HepG2 (cell line): ENCODE results near the gene ULK3. TPM values are rescaled to one million over a fixed set of nuclear protein-coding genes. Genes with fewer than 3 reads are reported as not detected.

Experiments
- ELF4 ChIP-seq: sonication (generic); formaldehyde crosslinking; IDR thresholded peaks from 2 replicates; pipeline ENCODE4 v1.5.0; 2020; ENCODE audit warnings: missing genetic modification reagents, mild to moderate bottlenecking, moderate library complexity, borderline replicate concordance
- MEIS1 ChIP-seq: sonication (generic); formaldehyde crosslinking; IDR thresholded peaks from 2 replicates; pipeline ENCODE4 v1.9.0; 2021; ENCODE audit warnings: mild to moderate bottlenecking, missing genetic modification reagents, moderate library complexity, borderline replicate concordance
- NKX3-1 ChIP-seq: sonication (generic); formaldehyde crosslinking; IDR thresholded peaks from 2 replicates; pipeline ENCODE4 v1.5.0; 2020; ENCODE audit warnings: missing genetic modification reagents
- SMYD3 ChIP-seq: sonication (generic); formaldehyde crosslinking; IDR thresholded peaks from 2 replicates; pipeline ENCODE4 v1.8.1; 2023; ENCODE audit warnings: mild to moderate bottlenecking, missing genetic modification reagents
- TBP ChIP-seq: sonication (generic); formaldehyde crosslinking; IDR thresholded peaks from 2 replicates; pipeline ENCODE4 v1.5.0; 2020; ENCODE audit warnings: missing genetic modification reagents
- TBX3 ChIP-seq: fragments of 450-650 bp; IDR thresholded peaks from 2 replicates; pipeline ENCODE4 v1.6.1; 2017; ENCODE audit warnings: antibody characterized with exemption, mild to moderate bottlenecking, inconsistent platforms, borderline replicate concordance
- ZBTB43 ChIP-seq: sonication (generic); formaldehyde crosslinking; conservative IDR thresholded peaks from 2 replicates; pipeline ENCODE4 v1.4.0; 2020; ENCODE audit warnings: missing genetic modification reagents
- ZFP82 ChIP-seq: sonication (generic); formaldehyde crosslinking; IDR thresholded peaks from 2 replicates; pipeline ENCODE4 v1.5.1; 2020; ENCODE audit warnings: mild to moderate bottlenecking, missing genetic modification reagents, borderline replicate concordance
- ZNF263 ChIP-seq: sonication (generic); formaldehyde crosslinking; IDR thresholded peaks from 2 replicates; pipeline ENCODE4 v1.4.0; 2020; ENCODE audit warnings: missing genetic modification reagents
- ZNF572 ChIP-seq: sonication (generic); formaldehyde crosslinking; IDR thresholded peaks from 2 replicates; pipeline ENCODE4 v1.5.1; 2020; ENCODE audit warnings: mild to moderate bottlenecking, missing genetic modification reagents
- ZNF678 ChIP-seq: sonication (generic); formaldehyde crosslinking; IDR thresholded peaks from 2 replicates; pipeline ENCODE4 v1.4.0; 2020; ENCODE audit warnings: mild to moderate bottlenecking, missing genetic modification reagents
- ZNF816 ChIP-seq: sonication (generic); formaldehyde crosslinking; IDR thresholded peaks from 2 replicates; pipeline ENCODE4 v1.8.0; 2022; ENCODE audit warnings: missing genetic modification reagents, mild to moderate bottlenecking, borderline replicate concordance
- ZNF879 ChIP-seq: sonication (generic); formaldehyde crosslinking; IDR thresholded peaks from 2 replicates; pipeline ENCODE4 v1.8.1; 2023; ENCODE audit warnings: missing genetic modification reagents
- polyA plus RNA-seq, 8 experiments: library from polyadenylated mRNA; depleted of rRNA in 3 of 8; stranded (reverse) in 7 of 8; unstranded in 1 of 8; fragments of >200 nt; fragmentation: Illumina TruSeq in 4 of 8; extraction: Trizol in 4 of 8; gene quantifications; 2 replicates each; pipeline versions ENCODE4 v1.2.1 to v1.2.3, GENCODE V29; 2011 to 2016; ENCODE audit warnings: low read depth in 4 of 8, missing spikeins in 1 of 8, mixed read lengths in 1 of 8; ENCODE audit not compliant: insufficient read depth in 1 of 8
- total RNA-seq, 5 experiments: library from RNA; depleted of rRNA; stranded (reverse); fragments of >200 nt; fragmentation: Illumina TruSeq; extraction: Trizol; gene quantifications; 2 replicates each; pipeline ENCODE4 v1.2.3, GENCODE V29; 2016; ENCODE audit warnings: low read depth in 1 of 5
- TF ChIP-seq, protein P1 (sequence below): sonication (generic); formaldehyde crosslinking; IDR thresholded peaks from 2 replicates; pipeline ENCODE4 v1.5.1; 2020; ENCODE audit warnings: mild to moderate bottlenecking, missing genetic modification reagents, borderline replicate concordance
- TF ChIP-seq, protein P2 (sequence below): sonication (generic); formaldehyde crosslinking; IDR thresholded peaks from 2 replicates; pipeline ENCODE4 v1.5.1; 2020; ENCODE audit warnings: mild to moderate bottlenecking, missing genetic modification reagents, moderate library complexity
- TF ChIP-seq, protein P3 (sequence below): sonication (generic); formaldehyde crosslinking; IDR thresholded peaks from 2 replicates; pipeline ENCODE4 v1.4.0; 2020; ENCODE audit warnings: missing genetic modification reagents

Gene ULK3
- total and polyA plus RNA-seq, 2 of the 13 experiments (the other 11 are each of a cell fraction or from before 2014, with no cell fraction given) = 15.2 to 23.7 TPM

DNA sequence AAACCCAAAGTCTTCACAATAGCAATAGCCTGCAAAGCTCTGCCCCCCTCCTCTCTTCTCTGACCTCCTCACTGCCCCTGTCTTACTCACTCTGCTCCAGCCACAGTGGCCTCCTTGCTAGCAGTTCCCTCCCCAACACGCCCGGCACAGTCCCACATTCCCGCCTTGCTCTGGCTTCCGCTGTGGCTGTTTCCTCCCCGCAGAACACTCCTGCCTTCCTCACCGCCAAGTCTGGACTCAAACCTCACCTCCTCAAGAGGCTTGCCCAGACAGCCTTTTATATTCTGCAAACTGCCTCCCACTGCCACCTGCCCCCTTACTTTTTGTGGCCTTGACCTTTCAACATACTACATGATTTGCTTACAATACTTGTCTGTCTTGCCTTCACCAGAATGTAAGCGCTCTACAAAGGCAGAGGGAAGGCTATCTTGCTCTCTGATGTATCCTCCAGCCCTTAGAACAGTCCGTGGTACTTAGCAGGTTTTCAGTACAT lies 46.5 kb upstream of the ULK3 start (continued):
- peak; percentile 5; the same call in 1 of the 2 replicates for TF ChIP-seq NKX3-1 (CRISPR knock-in tag)
- TF ChIP-seq TBP (CRISPR knock-in tag) = no peak
- TF ChIP-seq ZBTB43 (CRISPR knock-in tag) = peak; percentile 6; the same call in 1 of the 2 replicates
- TF ChIP-seq, protein P1, sequence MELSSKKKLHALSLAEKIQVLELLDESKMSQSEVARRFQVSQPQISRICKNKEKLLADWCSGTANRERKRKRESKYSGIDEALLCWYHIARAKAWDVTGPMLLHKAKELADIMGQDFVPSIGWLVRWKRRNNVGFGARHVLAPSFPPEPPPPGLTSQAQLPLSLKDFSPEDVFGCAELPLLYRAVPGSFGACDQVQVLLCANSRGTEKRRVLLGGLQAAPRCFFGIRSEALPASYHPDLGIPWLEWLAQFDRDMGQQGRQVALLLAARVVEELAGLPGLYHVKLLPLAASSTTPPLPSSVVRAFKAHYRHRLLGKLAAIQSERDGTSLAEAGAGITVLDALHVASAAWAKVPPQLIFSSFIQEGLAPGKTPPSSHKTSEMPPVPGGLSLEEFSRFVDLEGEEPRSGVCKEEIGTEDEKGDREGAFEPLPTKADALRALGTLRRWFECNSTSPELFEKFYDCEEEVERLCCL = 0 out of 2 replicates have a peak, but pooled peaks have one; percentile 20
- TF ChIP-seq ZNF263 = no peak; the same call in 1 of the 2 replicates
- peak; percentile 90 for TF ChIP-seq ZNF816
- no peak for TF ChIP-seq MEIS1 (CRISPR knock-in tag)
- TF ChIP-seq ZNF572 = 0 out of 2 replicates have a peak, but pooled peaks have one; percentile 1
- TF ChIP-seq, protein P2, sequence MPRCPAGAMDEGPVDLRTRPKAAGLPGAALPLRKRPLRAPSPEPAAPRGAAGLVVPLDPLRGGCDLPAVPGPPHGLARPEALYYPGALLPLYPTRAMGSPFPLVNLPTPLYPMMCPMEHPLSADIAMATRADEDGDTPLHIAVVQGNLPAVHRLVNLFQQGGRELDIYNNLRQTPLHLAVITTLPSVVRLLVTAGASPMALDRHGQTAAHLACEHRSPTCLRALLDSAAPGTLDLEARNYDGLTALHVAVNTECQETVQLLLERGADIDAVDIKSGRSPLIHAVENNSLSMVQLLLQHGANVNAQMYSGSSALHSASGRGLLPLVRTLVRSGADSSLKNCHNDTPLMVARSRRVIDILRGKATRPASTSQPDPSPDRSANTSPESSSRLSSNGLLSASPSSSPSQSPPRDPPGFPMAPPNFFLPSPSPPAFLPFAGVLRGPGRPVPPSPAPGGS (CRISPR knock-in tag) = peak; percentile 14; the same call in 1 of the 2 replicates
- no peak for TF ChIP-seq ELF4
- peak; percentile 85 for TF ChIP-seq SMYD3 (CRISPR knock-in tag)
- no peak; the same call in 1 of the 2 replicates for TF ChIP-seq ZNF879 (CRISPR knock-in tag)
- TF ChIP-seq TBX3 = no peak
- TF ChIP-seq, protein P3, sequence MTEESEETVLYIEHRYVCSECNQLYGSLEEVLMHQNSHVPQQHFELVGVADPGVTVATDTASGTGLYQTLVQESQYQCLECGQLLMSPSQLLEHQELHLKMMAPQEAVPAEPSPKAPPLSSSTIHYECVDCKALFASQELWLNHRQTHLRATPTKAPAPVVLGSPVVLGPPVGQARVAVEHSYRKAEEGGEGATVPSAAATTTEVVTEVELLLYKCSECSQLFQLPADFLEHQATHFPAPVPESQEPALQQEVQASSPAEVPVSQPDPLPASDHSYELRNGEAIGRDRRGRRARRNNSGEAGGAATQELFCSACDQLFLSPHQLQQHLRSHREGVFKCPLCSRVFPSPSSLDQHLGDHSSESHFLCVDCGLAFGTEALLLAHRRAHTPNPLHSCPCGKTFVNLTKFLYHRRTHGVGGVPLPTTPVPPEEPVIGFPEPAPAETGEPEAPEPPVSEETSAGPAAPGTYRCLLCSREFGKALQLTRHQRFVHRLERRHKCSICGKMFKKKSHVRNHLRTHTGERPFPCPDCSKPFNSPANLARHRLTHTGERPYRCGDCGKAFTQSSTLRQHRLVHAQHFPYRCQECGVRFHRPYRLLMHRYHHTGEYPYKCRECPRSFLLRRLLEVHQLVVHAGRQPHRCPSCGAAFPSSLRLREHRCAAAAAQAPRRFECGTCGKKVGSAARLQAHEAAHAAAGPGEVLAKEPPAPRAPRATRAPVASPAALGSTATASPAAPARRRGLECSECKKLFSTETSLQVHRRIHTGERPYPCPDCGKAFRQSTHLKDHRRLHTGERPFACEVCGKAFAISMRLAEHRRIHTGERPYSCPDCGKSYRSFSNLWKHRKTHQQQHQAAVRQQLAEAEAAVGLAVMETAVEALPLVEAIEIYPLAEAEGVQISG = no peak
- no peak for TF ChIP-seq ZNF678 (CRISPR knock-in tag)
- TF ChIP-seq ZFP82 = no peak
